SK-N-SH treated with all-trans-retinoic acid at 6 μM for 48 hours (cell line): ENCODE results near the gene PTPRT.

Source experiments
- ATAC-seq: fragments of 200-7000 bp; cut with Tn5 transposase; 3 replicates; pipeline ENCODE4 v1.9.1; 2020; ENCODE audit warnings: mild to moderate bottlenecking, moderate library complexity
- ARNTL ChIP-seq: fragments of 450-650 bp; formaldehyde crosslinking; IDR thresholded peaks from 2 replicates; pipeline ENCODE4 v1.5.0; 2020; ENCODE audit warnings: low read depth, mild to moderate bottlenecking, moderate library complexity, borderline replicate concordance
- BACH2 ChIP-seq: fragments of 250-450 bp; sonication (Bioruptor Pico); IDR thresholded peaks from 2 replicates; pipeline ENCODE4 v1.9.0; 2021; ENCODE audit warnings: mild to moderate bottlenecking, borderline replicate concordance
- CREB5 ChIP-seq: fragments of 250-450 bp; sonication (Bioruptor Pico); IDR thresholded peaks from 2 replicates; pipeline ENCODE4 v1.5.1; 2020; ENCODE audit warnings: low read depth, mild to moderate bottlenecking, moderate library complexity
- CSDC2 ChIP-seq: fragments of 250-450 bp; sonication (Bioruptor Pico); IDR thresholded peaks from 2 replicates; pipeline ENCODE4 v1.5.0; 2020; ENCODE audit warnings: mild to moderate bottlenecking, moderate library complexity
- CSRNP3 ChIP-seq: fragments of 250-450 bp; sonication (Bioruptor Pico); IDR thresholded peaks from 2 replicates; pipeline ENCODE4 v1.5.1; 2021; ENCODE audit warnings: mild to moderate bottlenecking, moderate library complexity
- ESRRG ChIP-seq: fragments of 250-450 bp; sonication (Bioruptor Pico); IDR thresholded peaks from 2 replicates; pipeline ENCODE4 v1.6.1; 2021; ENCODE audit warnings: mild to moderate bottlenecking
- GLIS3 ChIP-seq: fragments of 250-450 bp; sonication (Bioruptor Pico); IDR thresholded peaks from 2 replicates; pipeline ENCODE4 v1.5.0; 2020; ENCODE audit warnings: mild to moderate bottlenecking, moderate library complexity
- ISL1 ChIP-seq: fragments of 250-450 bp; sonication (Bioruptor Pico); IDR thresholded peaks from 2 replicates; pipeline ENCODE4 v2.1.2; 2022; ENCODE audit warnings: mild to moderate bottlenecking, moderate library complexity
- OSR1 ChIP-seq: fragments of 250-450 bp; sonication (Bioruptor Pico); IDR thresholded peaks from 2 replicates; pipeline ENCODE4 v1.8.0; 2022; ENCODE audit warnings: moderate library complexity, mild to moderate bottlenecking, inconsistent platforms
- RARB ChIP-seq: fragments of 250-450 bp; sonication (Bioruptor Pico); IDR thresholded peaks from 2 replicates; pipeline ENCODE4 v1.8.0; 2021; ENCODE audit warnings: mild to moderate bottlenecking, moderate library complexity
- SNAI2 ChIP-seq: fragments of 250-450 bp; sonication (Bioruptor Pico); IDR thresholded peaks from 2 replicates; pipeline ENCODE4 v1.5.0; 2020; ENCODE audit warnings: mild to moderate bottlenecking, moderate library complexity
- TCF4 ChIP-seq: fragments of 250-450 bp; sonication (Bioruptor Pico); IDR thresholded peaks from 2 replicates; pipeline ENCODE4 v1.8.0; 2021; ENCODE audit warnings: mild to moderate bottlenecking, moderate library complexity, borderline replicate concordance
- TOX ChIP-seq: fragments of 250-450 bp; sonication (Bioruptor Pico); IDR thresholded peaks from 2 replicates; pipeline ENCODE4 v1.8.0; 2021; ENCODE audit warnings: mild to moderate bottlenecking, moderate library complexity, borderline replicate concordance
- ZC3H10 ChIP-seq: fragments of 250-450 bp; sonication (Bioruptor Pico); IDR thresholded peaks from 2 replicates; pipeline ENCODE4 v1.5.1; 2021; ENCODE audit warnings: mild to moderate bottlenecking, moderate library complexity
- ZFP30 ChIP-seq: fragments of 450-650 bp; formaldehyde crosslinking; IDR thresholded peaks from 2 replicates; pipeline ENCODE4 v1.5.0; 2022; ENCODE audit warnings: mild to moderate bottlenecking, moderate library complexity
- ZNF565 ChIP-seq: fragments of 450-650 bp; formaldehyde crosslinking; conservative IDR thresholded peaks from 2 replicates; pipeline ENCODE4 v1.5.0; 2020; ENCODE audit warnings: low read depth, mild to moderate bottlenecking, moderate library complexity
- ZNF70 ChIP-seq: fragments of 450-650 bp; formaldehyde crosslinking; IDR thresholded peaks from 2 replicates; pipeline ENCODE4 v1.5.0; 2020; ENCODE audit warnings: mild to moderate bottlenecking, moderate library complexity
- ZNF8 ChIP-seq: fragments of 450-650 bp; formaldehyde crosslinking; IDR thresholded peaks from 2 replicates; pipeline ENCODE4 v1.5.0; 2020; ENCODE audit warnings: mild to moderate bottlenecking, moderate library complexity
- TF ChIP-seq, protein P1 (sequence below): fragments of 250-450 bp; sonication (Bioruptor Pico); IDR thresholded peaks from 2 replicates; pipeline ENCODE4 v1.5.0; 2020; ENCODE audit warnings: mild to moderate bottlenecking, moderate library complexity
- TF ChIP-seq, protein P2 (sequence below): fragments of 250-450 bp; sonication (Bioruptor Pico); IDR thresholded peaks from 2 replicates; pipeline ENCODE4 v1.8.0; 2020; ENCODE audit warnings: mild to moderate bottlenecking, moderate library complexity, borderline replicate concordance

The PTPRT gene

GRCh38 chr20:42043921-42044320 lies 1145.8 kb downstream of the PTPRT start (continued):
- TF ChIP-seq ISL1: no peak
- no peak for TF ChIP-seq CREB5 (CRISPR knock-in tag)
- no peak for TF ChIP-seq TOX (CRISPR knock-in tag)
- TF ChIP-seq ZNF70 (CRISPR knock-in tag): no peak
- TF ChIP-seq GLIS3 (CRISPR knock-in tag): no peak
- TF ChIP-seq ZFP30 (CRISPR knock-in tag): no peak

DNA sequence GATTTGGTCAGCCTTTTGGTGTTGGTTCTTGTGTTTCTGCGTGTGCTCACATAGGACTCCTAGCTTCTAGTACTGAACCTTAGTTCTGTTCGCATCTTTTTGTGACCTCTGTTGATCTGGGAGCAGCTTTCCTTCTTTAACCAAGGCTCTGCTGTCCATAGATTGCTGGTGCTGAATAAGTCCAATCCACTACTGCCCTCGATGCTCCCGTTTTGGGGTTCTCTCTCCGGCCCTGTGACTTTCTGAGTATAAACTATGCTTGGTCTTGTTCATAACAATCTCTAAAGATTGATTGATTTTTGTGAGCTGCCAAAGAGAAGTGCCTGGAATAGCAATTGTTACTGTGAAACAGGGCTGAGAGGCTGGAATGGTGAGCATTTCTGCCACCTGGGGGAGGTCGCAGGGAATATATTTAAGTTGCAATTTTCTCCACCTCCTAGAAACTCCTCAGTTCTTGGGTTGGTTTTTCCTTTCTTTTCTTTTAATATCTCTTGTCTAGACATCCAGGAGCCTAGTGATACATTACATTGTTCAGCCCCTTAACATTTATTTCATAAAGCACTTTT lies 1148.6 kb downstream of the PTPRT start:
- no peak for ATAC-seq
- TF ChIP-seq ARNTL (CRISPR knock-in tag): no peak
- no peak for TF ChIP-seq ZNF8 (CRISPR knock-in tag)
- TF ChIP-seq, protein P1, sequence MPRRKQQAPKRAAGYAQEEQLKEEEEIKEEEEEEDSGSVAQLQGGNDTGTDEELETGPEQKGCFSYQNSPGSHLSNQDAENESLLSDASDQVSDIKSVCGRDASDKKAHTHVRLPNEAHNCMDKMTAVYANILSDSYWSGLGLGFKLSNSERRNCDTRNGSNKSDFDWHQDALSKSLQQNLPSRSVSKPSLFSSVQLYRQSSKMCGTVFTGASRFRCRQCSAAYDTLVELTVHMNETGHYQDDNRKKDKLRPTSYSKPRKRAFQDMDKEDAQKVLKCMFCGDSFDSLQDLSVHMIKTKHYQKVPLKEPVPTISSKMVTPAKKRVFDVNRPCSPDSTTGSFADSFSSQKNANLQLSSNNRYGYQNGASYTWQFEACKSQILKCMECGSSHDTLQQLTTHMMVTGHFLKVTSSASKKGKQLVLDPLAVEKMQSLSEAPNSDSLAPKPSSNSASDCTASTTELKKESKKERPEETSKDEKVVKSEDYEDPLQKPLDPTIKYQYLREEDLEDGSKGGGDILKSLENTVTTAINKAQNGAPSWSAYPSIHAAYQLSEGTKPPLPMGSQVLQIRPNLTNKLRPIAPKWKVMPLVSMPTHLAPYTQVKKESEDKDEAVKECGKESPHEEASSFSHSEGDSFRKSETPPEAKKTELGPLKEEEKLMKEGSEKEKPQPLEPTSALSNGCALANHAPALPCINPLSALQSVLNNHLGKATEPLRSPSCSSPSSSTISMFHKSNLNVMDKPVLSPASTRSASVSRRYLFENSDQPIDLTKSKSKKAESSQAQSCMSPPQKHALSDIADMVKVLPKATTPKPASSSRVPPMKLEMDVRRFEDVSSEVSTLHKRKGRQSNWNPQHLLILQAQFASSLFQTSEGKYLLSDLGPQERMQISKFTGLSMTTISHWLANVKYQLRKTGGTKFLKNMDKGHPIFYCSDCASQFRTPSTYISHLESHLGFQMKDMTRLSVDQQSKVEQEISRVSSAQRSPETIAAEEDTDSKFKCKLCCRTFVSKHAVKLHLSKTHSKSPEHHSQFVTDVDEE (CRISPR knock-in tag): no peak
- no peak for TF ChIP-seq CSRNP3 (CRISPR knock-in tag)
- TF ChIP-seq, protein P2, sequence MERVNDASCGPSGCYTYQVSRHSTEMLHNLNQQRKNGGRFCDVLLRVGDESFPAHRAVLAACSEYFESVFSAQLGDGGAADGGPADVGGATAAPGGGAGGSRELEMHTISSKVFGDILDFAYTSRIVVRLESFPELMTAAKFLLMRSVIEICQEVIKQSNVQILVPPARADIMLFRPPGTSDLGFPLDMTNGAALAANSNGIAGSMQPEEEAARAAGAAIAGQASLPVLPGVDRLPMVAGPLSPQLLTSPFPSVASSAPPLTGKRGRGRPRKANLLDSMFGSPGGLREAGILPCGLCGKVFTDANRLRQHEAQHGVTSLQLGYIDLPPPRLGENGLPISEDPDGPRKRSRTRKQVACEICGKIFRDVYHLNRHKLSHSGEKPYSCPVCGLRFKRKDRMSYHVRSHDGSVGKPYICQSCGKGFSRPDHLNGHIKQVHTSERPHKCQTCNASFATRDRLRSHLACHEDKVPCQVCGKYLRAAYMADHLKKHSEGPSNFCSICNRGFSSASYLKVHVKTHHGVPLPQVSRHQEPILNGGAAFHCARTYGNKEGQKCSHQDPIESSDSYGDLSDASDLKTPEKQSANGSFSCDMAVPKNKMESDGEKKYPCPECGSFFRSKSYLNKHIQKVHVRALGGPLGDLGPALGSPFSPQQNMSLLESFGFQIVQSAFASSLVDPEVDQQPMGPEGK (CRISPR knock-in tag): no peak
- TF ChIP-seq OSR1 (CRISPR knock-in tag): no peak
- no peak for TF ChIP-seq RARB (CRISPR knock-in tag)
- no peak for TF ChIP-seq ZNF70 (CRISPR knock-in tag)
- TF ChIP-seq CREB5 (CRISPR knock-in tag): no peak
- no peak for TF ChIP-seq TCF4 (CRISPR knock-in tag)
- TF ChIP-seq ESRRG (CRISPR knock-in tag): no peak
- no peak for TF ChIP-seq CSDC2 (CRISPR knock-in tag)

- ATAC-seq: no peak
Measured at GRCh38 chr20:42027746-42028268, 1161.9 kb downstream of the PTPRT start.

More at GRCh38 chr20:42027746-42028268, 1161.9 kb downstream of the PTPRT start:
- TF ChIP-seq, protein P1 (CRISPR knock-in tag): no peak
- no peak for TF ChIP-seq OSR1 (CRISPR knock-in tag)
- TF ChIP-seq CSRNP3 (CRISPR knock-in tag): no peak
- no peak for TF ChIP-seq ZC3H10 (CRISPR knock-in tag)
- TF ChIP-seq RARB (CRISPR knock-in tag): no peak
- TF ChIP-seq ZNF8 (CRISPR knock-in tag): no peak
- TF ChIP-seq ISL1: no peak
- TF ChIP-seq TOX (CRISPR knock-in tag): no peak
- TF ChIP-seq ZNF70 (CRISPR knock-in tag): no peak
- no peak for TF ChIP-seq BACH2 (CRISPR knock-in tag)
- no peak for TF ChIP-seq ZNF565 (CRISPR knock-in tag)
- TF ChIP-seq CREB5 (CRISPR knock-in tag): no peak
- TF ChIP-seq ESRRG (CRISPR knock-in tag): no peak
- no peak for TF ChIP-seq TCF4 (CRISPR knock-in tag)
- no peak for TF ChIP-seq SNAI2
- TF ChIP-seq CSDC2 (CRISPR knock-in tag): no peak
- no peak for TF ChIP-seq ZFP30 (CRISPR knock-in tag)
